ENCODE data around the gene SULT4A1.

DNA sequence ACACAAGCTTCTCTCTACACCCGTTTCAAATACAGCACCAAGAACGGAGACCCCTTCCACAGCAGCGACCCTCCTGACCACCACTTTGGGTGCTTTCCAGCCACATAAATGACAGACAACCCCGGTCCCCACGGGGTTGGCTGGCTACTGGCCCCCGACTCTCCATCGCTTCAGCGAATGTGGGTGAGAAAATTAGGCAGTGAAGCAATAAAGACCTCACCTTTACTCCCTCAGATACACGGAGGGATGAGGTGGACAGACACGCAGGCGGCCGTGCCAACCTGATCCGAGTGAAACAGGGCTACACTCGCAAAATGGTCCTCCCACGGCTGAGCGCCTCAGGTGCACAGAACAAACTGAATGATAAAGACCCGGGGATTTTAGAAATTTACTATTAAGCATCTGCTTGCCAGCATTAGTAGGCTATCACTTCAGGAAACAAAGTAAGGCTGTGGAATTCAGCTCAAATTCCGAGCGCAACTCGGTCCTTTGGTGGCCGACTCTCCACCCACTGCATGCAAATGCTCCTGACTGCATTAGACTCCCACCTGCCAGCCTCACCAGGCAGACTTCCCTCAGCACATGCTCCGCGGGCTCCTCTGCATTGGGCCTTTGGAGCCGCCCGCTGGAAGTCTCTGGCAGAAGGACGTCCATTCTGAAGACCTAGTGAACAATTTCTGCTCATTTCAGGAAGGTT lies 37.4 kb downstream of the SULT4A1 start:
- TF ChIP-seq, protein P1, sequence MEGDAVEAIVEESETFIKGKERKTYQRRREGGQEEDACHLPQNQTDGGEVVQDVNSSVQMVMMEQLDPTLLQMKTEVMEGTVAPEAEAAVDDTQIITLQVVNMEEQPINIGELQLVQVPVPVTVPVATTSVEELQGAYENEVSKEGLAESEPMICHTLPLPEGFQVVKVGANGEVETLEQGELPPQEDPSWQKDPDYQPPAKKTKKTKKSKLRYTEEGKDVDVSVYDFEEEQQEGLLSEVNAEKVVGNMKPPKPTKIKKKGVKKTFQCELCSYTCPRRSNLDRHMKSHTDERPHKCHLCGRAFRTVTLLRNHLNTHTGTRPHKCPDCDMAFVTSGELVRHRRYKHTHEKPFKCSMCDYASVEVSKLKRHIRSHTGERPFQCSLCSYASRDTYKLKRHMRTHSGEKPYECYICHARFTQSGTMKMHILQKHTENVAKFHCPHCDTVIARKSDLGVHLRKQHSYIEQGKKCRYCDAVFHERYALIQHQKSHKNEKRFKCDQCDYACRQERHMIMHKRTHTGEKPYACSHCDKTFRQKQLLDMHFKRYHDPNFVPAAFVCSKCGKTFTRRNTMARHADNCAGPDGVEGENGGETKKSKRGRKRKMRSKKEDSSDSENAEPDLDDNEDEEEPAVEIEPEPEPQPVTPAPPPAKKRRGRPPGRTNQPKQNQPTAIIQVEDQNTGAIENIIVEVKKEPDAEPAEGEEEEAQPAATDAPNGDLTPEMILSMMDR (IDR thresholded peaks at IDR 0.05), result no peak
- no peak for TF ChIP-seq POLR2A (IDR thresholded peaks at IDR 0.05)
